OCI-LY7 (cell line): ENCODE results near the gene APCDD1L. TPM values are rescaled to one million over a fixed set of nuclear protein-coding genes. Genes with fewer than 3 reads are reported as not detected.

ENCODE experiments used
- BruUV-seq: library from RNA; stranded (reverse); fragments of 400-500 nt; replicated peaks from 2 replicates; lab custom pipeline; 2021; lab: Mats Ljungman, UMichigan
- CTCF ChIA-PET: fragments of 300-600 bp; sonication (Branson Sonifier 250); formaldehyde crosslinking; loops from one replicate; lab custom pipeline; 2022; ENCODE audit warnings: antibody characterized with exemption; ENCODE audit not compliant: unreplicated experiment; lab: Charles Lee
- POLR2A ChIA-PET: fragments of 300-600 bp; sonication (Branson Sonifier 250); formaldehyde crosslinking; loops from one replicate; lab custom pipeline; 2022; ENCODE audit warnings: antibody characterized with exemption; lab: Charles Lee
- DNase-seq: peaks from one replicate; pipeline ENCODE4 v3.0.0-alpha.2; 2015; ENCODE audit warnings: low spot score
- H2AFZ ChIP-seq: fragments of 200-600 bp; sonication (generic), shearing (Covaris generic); 2 replicates; pipeline ENCODE4 v1.6.1; 2014; ENCODE audit warnings: mild to moderate bottlenecking, antibody characterized with exemption, low read length, moderate library complexity
- H3K27ac ChIP-seq: fragments of 200-600 bp; sonication (generic); 2 replicates; pipeline ENCODE4 v1.5.1; 2014; ENCODE audit warnings: mixed run types, low read depth, mild to moderate bottlenecking, moderate library complexity, low read length, inconsistent platforms; ENCODE audit not compliant: poor library complexity, severe bottlenecking
- H3K36me3 ChIP-seq: fragments of 200-600 bp; sonication (generic); 2 replicates; pipeline ENCODE4 v1.6.1; 2014; ENCODE audit warnings: mild to moderate bottlenecking, antibody characterized with exemption, low read length, moderate library complexity, mixed read lengths; ENCODE audit not compliant: insufficient read depth
- H3K4me1 ChIP-seq: fragments of 200-600 bp; sonication (generic); 2 replicates; pipeline ENCODE4 v1.5.1; 2014; ENCODE audit warnings: mild to moderate bottlenecking, low read length; ENCODE audit not compliant: insufficient read depth, poor library complexity, severe bottlenecking
- H3K4me2 ChIP-seq: fragments of 200-600 bp; sonication (generic); 2 replicates; pipeline ENCODE4 v1.6.1; 2014; ENCODE audit warnings: mild to moderate bottlenecking, low read length
- H3K4me3 ChIP-seq: fragments of 200-600 bp; sonication (generic); 2 replicates; pipeline ENCODE4 v1.5.1; 2014; ENCODE audit warnings: mild to moderate bottlenecking, low read depth, low read length; ENCODE audit not compliant: poor library complexity, severe bottlenecking
- H3K79me2 ChIP-seq: fragments of 200-600 bp; sonication (generic); 2 replicates; pipeline ENCODE4 v1.6.1; 2016; ENCODE audit warnings: low read depth, mild to moderate bottlenecking, low read length, moderate library complexity, mixed read lengths; ENCODE audit not compliant: insufficient read depth
- H3K9me2 ChIP-seq: fragments of 200-600 bp; sonication (generic); 2 replicates; pipeline ENCODE4 v1.6.1; 2016; ENCODE audit warnings: mild to moderate bottlenecking, low read length, mixed read lengths; ENCODE audit not compliant: insufficient read depth
- H3K9me3 ChIP-seq: fragments of 200-600 bp; sonication (generic); 2 replicates; pipeline ENCODE4 v1.6.1; 2014; ENCODE audit warnings: mild to moderate bottlenecking, mixed run types, low read length, mixed read lengths
- H4K20me1 ChIP-seq: fragments of 200-600 bp; sonication (generic); 2 replicates; pipeline ENCODE4 v1.6.1; 2014; ENCODE audit warnings: mild to moderate bottlenecking, antibody characterized with exemption, low read length, moderate library complexity, mixed read lengths; ENCODE audit not compliant: insufficient read depth
- EZH2phosphoT487 ChIP-seq: fragments of 200-600 bp; sonication (generic); IDR thresholded peaks from 2 replicates; pipeline ENCODE4 v1.6.1; 2018; ENCODE audit warnings: low read depth, borderline replicate concordance, mild to moderate bottlenecking, mixed run types, antibody characterized with exemption, low read length, moderate library complexity, mixed read lengths
- intact Hi-C: fragments of 100-400 bp; cut with micrococcal nuclease; formaldehyde crosslinking; loops from one replicate; pipeline ENCODE4 v1.10.0; 2022; ENCODE audit not compliant: unreplicated experiment
- total RNA-seq, 2 experiments: library from RNA; depleted of rRNA in 1 of 2; stranded (reverse); fragments of >200 nt in 1 of 2; shearing (Covaris generic) in 1 of 2; gene quantifications; 2 replicates each; pipeline ENCODE4 v1.2.3, GENCODE V29; 2014 to 2022
- TF ChIP-seq, protein P1 (sequence below): fragments of 200-600 bp; sonication (generic); conservative IDR thresholded peaks from 2 replicates; pipeline ENCODE4 v1.5.1; 2014; ENCODE audit warnings: mild to moderate bottlenecking, antibody characterized with exemption, low read length, moderate library complexity, mixed read lengths

APCDD1L gene
- total RNA-seq, 2 experiments from 2014 or later = not detected

DNA sequence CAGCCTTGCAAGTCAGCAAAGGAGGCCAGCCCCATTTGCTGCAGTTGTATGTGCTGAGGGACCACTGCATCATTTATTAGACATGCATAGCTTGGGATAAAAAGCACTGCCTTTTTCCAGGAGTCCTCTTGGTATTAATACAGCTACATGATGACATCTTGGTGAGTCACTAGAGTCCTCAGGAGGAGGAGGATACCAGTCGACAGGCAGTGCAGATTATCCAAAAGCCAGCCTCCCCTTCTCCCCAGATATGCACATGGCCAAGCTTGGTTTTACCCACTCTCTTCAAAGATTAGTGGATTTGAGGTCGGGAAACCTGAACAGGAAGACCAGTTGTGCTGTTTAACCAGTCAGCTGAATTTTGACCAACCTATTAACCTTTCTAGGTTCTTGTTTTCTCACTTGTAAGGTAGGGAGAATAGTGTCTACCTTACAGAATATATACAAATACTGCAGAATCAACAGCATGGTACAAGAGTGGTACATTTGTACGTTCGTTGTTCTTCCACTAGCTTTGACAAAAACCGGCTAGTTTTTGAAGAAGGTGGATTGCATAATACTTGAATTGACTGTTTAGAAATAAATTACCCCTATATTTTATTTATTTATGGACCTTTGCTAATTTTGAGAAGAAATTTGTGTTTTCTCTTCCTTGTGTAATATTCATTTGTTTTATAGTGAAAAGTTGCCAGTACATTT lies 94.3 kb downstream of the APCDD1L start:
- POLR2A ChIA-PET = interaction anchor here (0.6 to 1.0 kb wide), 3 partner anchors 9 to 13 kb away, joined by 3 read pairs; no protein-coding TSS in a partner anchor
- CTCF ChIA-PET = interaction anchor here (0.6 kb wide), 2 partner anchors 67 to 108 kb away, joined by 6 to 7 read pairs; no protein-coding TSS in a partner anchor
- no peaks in the 10 kb centered on the region for H3K4me1 ChIP-seq
- peaks cover 94% of the 10 kb centered on the region for H3K36me3 ChIP-seq
- TF ChIP-seq EZH2phosphoT487 = no peak
- TF ChIP-seq, protein P1, sequence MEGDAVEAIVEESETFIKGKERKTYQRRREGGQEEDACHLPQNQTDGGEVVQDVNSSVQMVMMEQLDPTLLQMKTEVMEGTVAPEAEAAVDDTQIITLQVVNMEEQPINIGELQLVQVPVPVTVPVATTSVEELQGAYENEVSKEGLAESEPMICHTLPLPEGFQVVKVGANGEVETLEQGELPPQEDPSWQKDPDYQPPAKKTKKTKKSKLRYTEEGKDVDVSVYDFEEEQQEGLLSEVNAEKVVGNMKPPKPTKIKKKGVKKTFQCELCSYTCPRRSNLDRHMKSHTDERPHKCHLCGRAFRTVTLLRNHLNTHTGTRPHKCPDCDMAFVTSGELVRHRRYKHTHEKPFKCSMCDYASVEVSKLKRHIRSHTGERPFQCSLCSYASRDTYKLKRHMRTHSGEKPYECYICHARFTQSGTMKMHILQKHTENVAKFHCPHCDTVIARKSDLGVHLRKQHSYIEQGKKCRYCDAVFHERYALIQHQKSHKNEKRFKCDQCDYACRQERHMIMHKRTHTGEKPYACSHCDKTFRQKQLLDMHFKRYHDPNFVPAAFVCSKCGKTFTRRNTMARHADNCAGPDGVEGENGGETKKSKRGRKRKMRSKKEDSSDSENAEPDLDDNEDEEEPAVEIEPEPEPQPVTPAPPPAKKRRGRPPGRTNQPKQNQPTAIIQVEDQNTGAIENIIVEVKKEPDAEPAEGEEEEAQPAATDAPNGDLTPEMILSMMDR = no peak
- H3K4me3 ChIP-seq = no peak overlapping the region
- H3K4me2 ChIP-seq = no peak overlapping the region
- no peak overlapping the region for H3K27ac ChIP-seq
- H2AFZ ChIP-seq = no peak overlapping the region
- no TSS peak for BruUV-seq
- DNase-seq = no peak
- H3K9me3 ChIP-seq = no peaks in the 10 kb centered on the region
- H3K9me2 ChIP-seq = no peaks in the 10 kb centered on the region
- H3K79me2 ChIP-seq = peaks cover 49% of the 10 kb centered on the region
- H4K20me1 ChIP-seq = no peaks in the 10 kb centered on the region
- intact Hi-C loops = no loop called here

DNA sequence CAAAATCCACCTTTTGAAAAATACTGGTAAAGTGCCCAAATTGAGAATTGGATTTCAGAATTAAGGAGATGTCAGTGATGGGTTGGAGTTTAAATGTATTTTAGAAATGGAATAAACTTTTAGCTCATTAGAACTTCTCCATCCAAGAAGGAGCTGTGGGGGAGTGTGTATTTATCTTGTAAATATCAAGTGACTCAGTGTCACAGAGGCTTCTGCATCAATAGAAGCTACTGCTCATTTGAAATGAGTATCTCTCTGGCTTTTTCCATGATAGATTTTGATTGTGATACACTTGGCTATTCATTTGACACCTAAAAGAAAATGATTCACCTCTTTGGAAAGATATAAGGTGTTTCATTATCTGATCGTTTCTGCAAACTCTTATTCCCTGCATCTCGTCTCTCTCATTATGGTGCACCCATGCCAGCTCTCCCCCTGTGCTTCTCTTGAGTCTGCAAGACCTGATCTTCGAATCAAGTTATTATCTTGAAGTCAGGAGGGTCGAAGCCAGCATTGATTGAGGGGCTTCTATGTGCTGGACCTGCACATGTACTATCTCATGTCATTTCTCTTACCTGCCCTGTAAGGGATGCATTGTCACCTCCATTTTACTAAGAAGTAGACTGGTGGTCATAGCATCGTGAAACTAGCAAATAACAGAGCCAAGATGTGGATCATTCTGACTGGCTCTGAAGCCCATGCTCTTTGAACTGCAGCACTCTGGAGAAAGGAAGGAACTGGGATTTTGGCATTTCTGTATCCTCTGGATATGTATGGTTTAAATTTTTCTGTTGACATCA lies 96.0 kb downstream of the APCDD1L start:
- H3K36me3 ChIP-seq = peaks cover 86% of the 10 kb centered on the region
- ChIA-PET CTCF (no interaction called here), POLR2A (interaction anchor here (1.3 kb wide), 1 partner anchor 11 kb away, joined by 5 read pairs; no protein-coding TSS in a partner anchor)
- no peaks in the 10 kb centered on the region for H3K9me2 ChIP-seq
- no peak overlapping the region for H3K4me3 ChIP-seq
- H2AFZ ChIP-seq = no peak overlapping the region
- BruUV-seq = no TSS peak
- no peaks in the 10 kb centered on the region for H3K4me1 ChIP-seq
- TF ChIP-seq, protein P1 = no peak
- TF ChIP-seq EZH2phosphoT487 = no peak
- H4K20me1 ChIP-seq = no peaks in the 10 kb centered on the region
- no peak for DNase-seq
- intact Hi-C loops = no loop called here
- H3K27ac ChIP-seq = no peak overlapping the region
- H3K4me2 ChIP-seq = no peak overlapping the region
- peaks cover 53% of the 10 kb centered on the region for H3K79me2 ChIP-seq
- H3K9me3 ChIP-seq = peaks cover 5% of the 10 kb centered on the region; the same call in 1 of the 2 replicates
